HepG2 (cell line): ENCODE measurements around the gene TLDC2. TPM values are rescaled to one million over a fixed set of nuclear protein-coding genes. Genes with fewer than 3 reads are reported as not detected.

Experiments
- ADNP ChIP-seq: sonication (generic); formaldehyde crosslinking; IDR thresholded peaks from 2 replicates; pipeline ENCODE4 v1.4.0; 2020; ENCODE audit warnings: missing genetic modification reagents
- ARID4A ChIP-seq: sonication (generic); formaldehyde crosslinking; IDR thresholded peaks from 2 replicates; pipeline ENCODE4 v1.5.0; 2020; ENCODE audit warnings: mild to moderate bottlenecking, missing genetic modification reagents, borderline replicate concordance
- FOXM1 ChIP-seq: sonication (generic); formaldehyde crosslinking; IDR thresholded peaks from 2 replicates; pipeline ENCODE4 v1.5.0; 2020; ENCODE audit warnings: missing genetic modification reagents
- GPN1 ChIP-seq: sonication (generic); formaldehyde crosslinking; IDR thresholded peaks from 2 replicates; pipeline ENCODE4 v1.5.1; 2020; ENCODE audit warnings: missing genetic modification reagents, borderline replicate concordance
- IKZF1 ChIP-seq: fragments of 450-650 bp; IDR thresholded peaks from 2 replicates; pipeline ENCODE4 v1.7.1; 2016
- NR2F6 ChIP-seq, 2 experiments: IDR thresholded peaks; 2 replicates each; pipeline ENCODE4 v1.6.1; 2016; ENCODE audit warnings: antibody characterized with exemption in 1 of 2, mild to moderate bottlenecking in 1 of 2
- SRY ChIP-seq: sonication (generic); formaldehyde crosslinking; IDR thresholded peaks from 2 replicates; pipeline ENCODE4 v1.8.0; 2022; ENCODE audit warnings: mild to moderate bottlenecking, missing genetic modification reagents
- ZC3H13 ChIP-seq: sonication (generic); formaldehyde crosslinking; IDR thresholded peaks from 2 replicates; pipeline ENCODE4 v1.8.1; 2023; ENCODE audit warnings: mild to moderate bottlenecking, missing genetic modification reagents, moderate library complexity
- ZNF33B ChIP-seq: sonication (generic); formaldehyde crosslinking; IDR thresholded peaks from 2 replicates; pipeline ENCODE4 v1.5.1; 2020; ENCODE audit warnings: mild to moderate bottlenecking, missing genetic modification reagents
- polyA plus RNA-seq, 8 experiments: library from polyadenylated mRNA; depleted of rRNA in 3 of 8; stranded (reverse) in 7 of 8; unstranded in 1 of 8; fragments of >200 nt; fragmentation: Illumina TruSeq in 4 of 8; extraction: Trizol in 4 of 8; gene quantifications; 2 replicates each; pipeline versions ENCODE4 v1.2.1 to v1.2.3, GENCODE V29; 2011 to 2016; ENCODE audit warnings: low read depth in 4 of 8, missing spikeins in 1 of 8, mixed read lengths in 1 of 8; ENCODE audit not compliant: insufficient read depth in 1 of 8
- total RNA-seq, 5 experiments: library from RNA; depleted of rRNA; stranded (reverse); fragments of >200 nt; fragmentation: Illumina TruSeq; extraction: Trizol; gene quantifications; 2 replicates each; pipeline ENCODE4 v1.2.3, GENCODE V29; 2016; ENCODE audit warnings: low read depth in 1 of 5
- TF ChIP-seq, protein P1 (sequence below): sonication (generic); formaldehyde crosslinking; IDR thresholded peaks from 2 replicates; pipeline ENCODE4 v1.9.0; 2022; ENCODE audit warnings: missing genetic modification reagents, mild to moderate bottlenecking, borderline replicate concordance
- TF ChIP-seq, protein P2 (sequence below): sonication (generic); formaldehyde crosslinking; IDR thresholded peaks from 2 replicates; pipeline ENCODE4 v1.5.0; 2020; ENCODE audit warnings: missing genetic modification reagents
- TF ChIP-seq, protein P3 (sequence below): sonication (generic); formaldehyde crosslinking; IDR thresholded peaks from 2 replicates; pipeline ENCODE4 v1.4.0; 2020; ENCODE audit warnings: mild to moderate bottlenecking, missing genetic modification reagents, borderline replicate concordance
- TF ChIP-seq, protein P4 (sequence below): sonication (generic); formaldehyde crosslinking; IDR thresholded peaks from 2 replicates; pipeline ENCODE4 v1.5.1; 2020; ENCODE audit warnings: mild to moderate bottlenecking, missing genetic modification reagents, moderate library complexity

Gene TLDC2
- total and polyA plus RNA-seq, 2 of the 13 experiments (the other 11 are each of a cell fraction or from before 2014, with no cell fraction given), result 1.5 to 1.6 TPM

- TF ChIP-seq, protein P1, sequence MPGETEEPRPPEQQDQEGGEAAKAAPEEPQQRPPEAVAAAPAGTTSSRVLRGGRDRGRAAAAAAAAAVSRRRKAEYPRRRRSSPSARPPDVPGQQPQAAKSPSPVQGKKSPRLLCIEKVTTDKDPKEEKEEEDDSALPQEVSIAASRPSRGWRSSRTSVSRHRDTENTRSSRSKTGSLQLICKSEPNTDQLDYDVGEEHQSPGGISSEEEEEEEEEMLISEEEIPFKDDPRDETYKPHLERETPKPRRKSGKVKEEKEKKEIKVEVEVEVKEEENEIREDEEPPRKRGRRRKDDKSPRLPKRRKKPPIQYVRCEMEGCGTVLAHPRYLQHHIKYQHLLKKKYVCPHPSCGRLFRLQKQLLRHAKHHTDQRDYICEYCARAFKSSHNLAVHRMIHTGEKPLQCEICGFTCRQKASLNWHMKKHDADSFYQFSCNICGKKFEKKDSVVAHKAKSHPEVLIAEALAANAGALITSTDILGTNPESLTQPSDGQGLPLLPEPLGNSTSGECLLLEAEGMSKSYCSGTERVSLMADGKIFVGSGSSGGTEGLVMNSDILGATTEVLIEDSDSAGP (CRISPR knock-in tag), result no peak
- TF ChIP-seq ZC3H13 (no peak), ARID4A (CRISPR knock-in tag) (peak; percentile 50; the same call in 1 of the 2 replicates), ZNF33B (no peak), FOXM1 (no peak), NR2F6 (IDR thresholded peaks at IDR 0.05) (peak; percentile 49; the same call in 1 of the 2 replicates), NR2F6 (CRISPR knock-in tag; IDR thresholded peaks at IDR 0.05) (peak; percentile 92), ADNP (no peak), SRY (CRISPR knock-in tag) (no peak), GPN1 (CRISPR knock-in tag) (no peak), IKZF1 (no peak)
- TF ChIP-seq, protein P2, sequence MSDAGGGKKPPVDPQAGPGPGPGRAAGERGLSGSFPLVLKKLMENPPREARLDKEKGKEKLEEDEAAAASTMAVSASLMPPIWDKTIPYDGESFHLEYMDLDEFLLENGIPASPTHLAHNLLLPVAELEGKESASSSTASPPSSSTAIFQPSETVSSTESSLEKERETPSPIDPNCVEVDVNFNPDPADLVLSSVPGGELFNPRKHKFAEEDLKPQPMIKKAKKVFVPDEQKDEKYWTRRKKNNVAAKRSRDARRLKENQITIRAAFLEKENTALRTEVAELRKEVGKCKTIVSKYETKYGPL, result no peak
- TF ChIP-seq, protein P3, sequence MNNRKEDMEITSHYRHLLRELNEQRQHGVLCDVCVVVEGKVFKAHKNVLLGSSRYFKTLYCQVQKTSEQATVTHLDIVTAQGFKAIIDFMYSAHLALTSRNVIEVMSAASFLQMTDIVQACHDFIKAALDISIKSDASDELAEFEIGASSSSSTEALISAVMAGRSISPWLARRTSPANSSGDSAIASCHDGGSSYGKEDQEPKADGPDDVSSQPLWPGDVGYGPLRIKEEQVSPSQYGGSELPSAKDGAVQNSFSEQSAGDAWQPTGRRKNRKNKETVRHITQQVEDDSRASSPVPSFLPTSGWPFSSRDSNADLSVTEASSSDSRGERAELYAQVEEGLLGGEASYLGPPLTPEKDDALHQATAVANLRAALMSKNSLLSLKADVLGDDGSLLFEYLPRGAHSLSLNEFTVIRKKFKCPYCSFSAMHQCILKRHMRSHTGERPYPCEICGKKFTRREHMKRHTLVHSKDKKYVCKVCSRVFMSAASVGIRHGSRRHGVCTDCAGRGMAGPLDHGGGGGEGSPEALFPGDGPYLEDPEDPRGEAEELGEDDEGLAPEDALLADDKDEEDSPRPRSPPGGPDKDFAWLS, result no peak
- TF ChIP-seq, protein P4, sequence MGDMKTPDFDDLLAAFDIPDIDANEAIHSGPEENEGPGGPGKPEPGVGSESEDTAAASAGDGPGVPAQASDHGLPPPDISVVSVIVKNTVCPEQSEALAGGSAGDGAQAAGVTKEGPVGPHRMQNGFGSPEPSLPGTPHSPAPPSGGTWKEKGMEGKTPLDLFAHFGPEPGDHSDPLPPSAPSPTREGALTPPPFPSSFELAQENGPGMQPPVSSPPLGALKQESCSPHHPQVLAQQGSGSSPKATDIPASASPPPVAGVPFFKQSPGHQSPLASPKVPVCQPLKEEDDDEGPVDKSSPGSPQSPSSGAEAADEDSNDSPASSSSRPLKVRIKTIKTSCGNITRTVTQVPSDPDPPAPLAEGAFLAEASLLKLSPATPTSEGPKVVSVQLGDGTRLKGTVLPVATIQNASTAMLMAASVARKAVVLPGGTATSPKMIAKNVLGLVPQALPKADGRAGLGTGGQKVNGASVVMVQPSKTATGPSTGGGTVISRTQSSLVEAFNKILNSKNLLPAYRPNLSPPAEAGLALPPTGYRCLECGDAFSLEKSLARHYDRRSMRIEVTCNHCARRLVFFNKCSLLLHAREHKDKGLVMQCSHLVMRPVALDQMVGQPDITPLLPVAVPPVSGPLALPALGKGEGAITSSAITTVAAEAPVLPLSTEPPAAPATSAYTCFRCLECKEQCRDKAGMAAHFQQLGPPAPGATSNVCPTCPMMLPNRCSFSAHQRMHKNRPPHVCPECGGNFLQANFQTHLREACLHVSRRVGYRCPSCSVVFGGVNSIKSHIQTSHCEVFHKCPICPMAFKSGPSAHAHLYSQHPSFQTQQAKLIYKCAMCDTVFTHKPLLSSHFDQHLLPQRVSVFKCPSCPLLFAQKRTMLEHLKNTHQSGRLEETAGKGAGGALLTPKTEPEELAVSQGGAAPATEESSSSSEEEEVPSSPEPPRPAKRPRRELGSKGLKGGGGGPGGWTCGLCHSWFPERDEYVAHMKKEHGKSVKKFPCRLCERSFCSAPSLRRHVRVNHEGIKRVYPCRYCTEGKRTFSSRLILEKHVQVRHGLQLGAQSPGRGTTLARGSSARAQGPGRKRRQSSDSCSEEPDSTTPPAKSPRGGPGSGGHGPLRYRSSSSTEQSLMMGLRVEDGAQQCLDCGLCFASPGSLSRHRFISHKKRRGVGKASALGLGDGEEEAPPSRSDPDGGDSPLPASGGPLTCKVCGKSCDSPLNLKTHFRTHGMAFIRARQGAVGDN (CRISPR knock-in tag), result no peak
Measured at GRCh38 chr20:36927704-36928103, 51.8 kb downstream of the TLDC2 start (continued).
